Measurements from ENCODE around the gene KLHL13.
"Not testable (repeated sequence)": the region's sequence is repeated elsewhere in the genome, so short reads cannot be mapped to it uniquely, and the experiment has no call there.

The KLHL13 gene

DNA sequence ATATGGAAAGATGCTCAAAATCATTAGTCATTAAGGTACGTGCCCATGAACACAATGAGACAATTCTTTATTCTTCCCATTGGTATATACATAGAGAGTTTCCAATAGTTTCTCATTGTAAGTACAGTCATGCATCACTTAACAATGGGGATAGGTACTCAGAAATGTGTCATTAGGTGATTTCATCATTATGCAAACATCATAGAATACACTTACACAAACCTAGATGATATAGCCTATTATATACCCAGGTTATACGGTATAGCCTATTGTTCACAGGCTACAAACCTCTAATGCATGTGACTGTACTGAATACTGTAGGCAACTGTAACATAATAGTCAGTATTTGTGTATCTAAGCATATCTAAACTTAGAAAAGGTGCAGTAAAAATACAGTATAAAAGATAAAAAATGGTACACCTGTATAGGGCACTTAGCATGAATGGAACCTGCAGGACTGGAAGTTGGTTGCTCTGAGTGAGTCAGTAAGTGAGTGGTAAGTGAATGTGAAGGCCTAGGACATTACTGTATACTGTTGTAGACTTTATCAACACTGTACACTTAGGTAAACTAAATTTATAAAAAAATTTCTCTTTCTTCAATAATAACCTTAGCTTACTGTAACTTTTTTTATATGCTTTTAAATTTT lies 49.6 kb downstream of the KLHL13 start:
- DNase-seq (ENCODE audit: low spot score) = no peak

DNA sequence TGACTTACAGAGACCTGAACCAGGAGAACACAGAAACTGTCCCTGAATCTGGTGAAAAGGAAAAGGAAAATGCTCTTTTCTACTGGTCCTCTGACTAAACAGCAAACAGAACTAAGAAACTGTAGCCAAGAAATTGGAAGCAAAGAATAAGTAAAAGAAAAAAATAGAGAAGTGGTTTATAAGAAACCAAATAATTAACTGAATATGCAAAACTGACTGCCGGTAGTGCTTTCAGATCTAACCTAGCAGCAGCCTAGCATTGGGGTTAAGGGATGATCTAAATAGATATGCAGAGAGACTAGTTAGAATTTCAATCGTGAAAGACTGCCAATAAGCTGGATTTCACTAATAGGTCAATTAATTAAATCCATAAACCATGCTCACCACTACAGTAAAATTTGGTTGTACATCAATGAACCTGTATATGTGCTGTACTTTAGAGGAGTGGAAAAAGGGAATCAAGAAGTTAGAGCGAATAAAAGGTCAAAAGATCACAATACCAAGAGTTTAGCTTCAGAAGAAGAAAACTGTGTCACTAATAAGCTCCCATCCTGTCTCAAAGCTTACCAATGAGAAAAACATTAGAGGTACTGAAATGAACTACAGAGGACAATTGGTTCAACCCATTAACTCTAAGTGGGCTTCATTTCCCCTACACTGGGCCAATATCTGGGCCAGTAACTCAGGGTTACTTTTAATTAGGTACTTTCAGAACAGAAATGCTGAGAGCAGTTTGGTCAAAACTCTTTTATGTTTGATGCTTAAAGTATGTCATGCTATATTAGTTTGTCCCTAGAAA lies 53.6 kb downstream of the KLHL13 start:
- no peak for DNase-seq (ENCODE audit: low spot score)

DNA sequence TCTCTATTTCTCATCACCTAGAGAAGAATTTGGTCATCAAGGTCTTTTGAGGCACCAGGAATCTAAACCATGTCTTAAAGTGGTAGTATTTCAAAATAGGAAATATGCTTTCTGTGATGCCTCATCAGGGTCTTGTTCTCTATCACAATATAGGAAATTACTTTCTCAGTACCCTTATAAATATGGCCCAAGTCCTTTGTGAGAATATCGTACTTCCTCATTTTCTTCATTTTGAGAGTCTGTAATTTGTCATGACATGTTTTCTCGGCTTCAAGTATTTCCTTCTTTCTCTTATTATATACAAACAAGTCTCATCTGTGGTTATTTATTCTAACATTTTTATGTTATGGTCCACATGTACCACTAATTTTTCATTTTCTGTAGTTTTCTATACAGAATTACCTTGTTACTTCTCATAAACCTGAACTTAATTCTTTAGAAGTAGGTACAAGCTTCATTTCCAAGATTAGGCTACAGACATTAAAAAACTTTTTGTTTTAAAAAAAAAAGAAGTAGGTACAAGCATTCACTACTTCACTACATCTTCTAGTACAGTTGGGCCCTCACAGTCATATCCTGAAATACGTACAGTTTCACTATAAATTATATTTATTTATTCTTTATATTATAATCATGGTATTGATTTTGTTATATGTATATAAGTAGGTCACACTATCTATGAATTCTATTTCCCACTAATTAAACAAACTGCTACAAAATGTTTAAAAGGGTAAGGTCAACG lies 54.4 kb downstream of the KLHL13 start:
- DNase-seq (ENCODE audit: low spot score) = no peak

DNA sequence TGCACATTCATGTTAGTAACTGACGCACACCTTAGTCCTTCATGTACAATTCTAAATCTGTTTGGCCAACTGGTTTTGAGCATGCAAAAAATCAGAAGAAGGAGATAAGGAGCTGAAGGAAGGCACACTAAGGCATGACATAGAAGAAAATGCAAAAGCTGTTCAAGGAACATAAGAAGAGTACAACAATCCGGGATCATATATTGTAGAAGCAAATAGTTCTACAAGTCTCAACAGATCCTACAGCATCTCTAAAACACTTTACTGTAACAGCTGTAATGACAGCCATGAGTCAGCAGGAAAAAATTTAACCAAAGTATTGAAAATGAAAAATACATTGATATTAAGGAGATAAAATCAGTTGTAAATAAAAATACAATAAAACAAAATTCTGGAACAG lies 57.7 kb downstream of the KLHL13 start:
- DNase-seq (ENCODE audit: low spot score) = no peak

DNA sequence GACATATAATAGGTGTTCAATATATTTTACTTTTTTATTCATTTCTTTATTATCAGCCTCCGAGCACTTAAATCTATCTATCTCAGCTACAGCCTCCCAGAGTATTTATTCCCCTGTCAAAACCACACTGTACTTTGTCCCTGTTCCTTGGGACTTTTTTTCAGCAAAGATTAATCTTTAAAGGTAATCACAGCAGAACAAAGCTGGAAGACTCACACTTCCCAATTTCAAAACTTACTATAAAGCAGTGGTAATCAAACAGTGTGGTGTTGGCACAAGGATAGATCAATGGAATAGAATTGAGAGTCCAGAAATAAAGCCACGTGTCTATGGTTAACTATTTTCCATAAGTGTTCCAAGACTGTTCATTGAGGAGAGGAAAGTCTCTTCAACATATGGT lies 59.7 kb downstream of the KLHL13 start:
- DNase-seq (ENCODE audit: low spot score) = no peak

DNA sequence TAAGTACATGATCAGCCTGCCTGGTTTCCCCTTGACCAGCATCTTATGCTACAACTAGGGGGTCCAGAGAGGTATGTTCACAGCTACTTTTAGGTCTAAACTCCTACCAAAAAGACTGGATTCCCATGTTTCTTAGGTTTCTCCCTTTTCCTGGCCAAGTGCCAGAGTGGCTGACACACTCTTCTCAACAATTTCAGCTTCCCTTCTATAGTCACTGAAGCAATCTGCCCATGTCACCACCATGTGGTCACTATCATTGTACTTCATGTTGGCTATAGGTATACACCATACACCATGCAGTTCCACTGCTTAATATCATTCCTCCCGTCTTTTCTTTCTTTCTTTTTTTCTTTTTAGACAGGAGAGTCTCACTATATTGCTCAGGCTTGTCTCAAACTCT lies 66.9 kb downstream of the KLHL13 start:
- DNase-seq (ENCODE audit: low spot score) = no peak

DNA sequence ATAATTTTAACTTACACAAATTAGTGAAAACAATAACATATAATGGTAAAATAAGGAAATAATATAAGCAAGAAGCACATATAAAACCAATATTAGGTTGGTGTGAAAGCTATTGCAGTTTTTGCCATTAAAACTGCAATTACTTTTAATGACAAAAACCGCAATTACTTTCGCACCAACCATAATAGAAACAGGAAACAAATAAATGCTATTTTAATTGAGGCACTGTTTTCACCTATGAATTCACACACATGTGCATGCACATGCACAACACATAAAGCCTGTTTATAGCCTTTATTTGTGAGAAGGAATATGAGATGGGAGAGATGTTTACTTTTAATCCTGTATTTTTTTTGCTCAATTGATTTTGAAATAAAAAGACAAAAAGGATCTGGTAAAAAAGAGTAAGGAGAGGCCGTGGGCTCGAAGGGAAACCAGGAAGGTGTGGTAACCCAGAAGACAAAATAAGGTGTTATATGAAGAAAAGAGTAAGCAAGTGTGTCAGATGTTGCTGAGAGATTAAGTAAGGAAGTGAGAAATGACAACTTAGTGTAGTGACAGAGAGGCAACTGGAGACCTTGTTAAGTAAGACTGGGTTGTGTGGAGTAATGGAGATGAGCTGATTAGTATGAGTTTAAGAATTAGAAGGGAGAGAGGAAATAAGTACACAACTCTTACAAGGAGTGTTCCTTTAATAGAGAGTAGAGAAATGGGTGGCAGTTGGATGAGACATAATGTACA lies 69.0 kb downstream of the KLHL13 start:
- DNase-seq (ENCODE audit: low spot score) = no peak

DNA sequence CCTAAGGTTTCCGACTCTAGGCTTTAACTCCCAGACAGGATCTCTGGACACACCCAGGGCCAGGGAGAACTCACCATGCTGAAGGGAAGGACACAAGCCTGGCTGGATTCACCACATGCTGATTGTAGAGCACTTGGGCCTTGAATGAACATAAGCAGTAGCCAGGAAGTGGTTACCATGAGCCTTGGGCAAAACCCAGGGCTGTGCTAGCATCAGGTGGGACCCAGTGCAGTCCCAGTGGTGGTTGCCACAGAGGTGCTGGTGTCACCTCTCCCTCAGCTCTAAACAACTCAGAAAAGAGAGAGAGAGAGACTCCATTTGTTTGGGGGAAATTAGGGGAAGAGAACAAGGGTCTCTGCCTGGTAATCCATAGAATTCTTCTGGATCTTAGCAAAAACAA lies 77.0 kb downstream of the KLHL13 start:
- DNase-seq (ENCODE audit: low spot score) = no peak

DNA sequence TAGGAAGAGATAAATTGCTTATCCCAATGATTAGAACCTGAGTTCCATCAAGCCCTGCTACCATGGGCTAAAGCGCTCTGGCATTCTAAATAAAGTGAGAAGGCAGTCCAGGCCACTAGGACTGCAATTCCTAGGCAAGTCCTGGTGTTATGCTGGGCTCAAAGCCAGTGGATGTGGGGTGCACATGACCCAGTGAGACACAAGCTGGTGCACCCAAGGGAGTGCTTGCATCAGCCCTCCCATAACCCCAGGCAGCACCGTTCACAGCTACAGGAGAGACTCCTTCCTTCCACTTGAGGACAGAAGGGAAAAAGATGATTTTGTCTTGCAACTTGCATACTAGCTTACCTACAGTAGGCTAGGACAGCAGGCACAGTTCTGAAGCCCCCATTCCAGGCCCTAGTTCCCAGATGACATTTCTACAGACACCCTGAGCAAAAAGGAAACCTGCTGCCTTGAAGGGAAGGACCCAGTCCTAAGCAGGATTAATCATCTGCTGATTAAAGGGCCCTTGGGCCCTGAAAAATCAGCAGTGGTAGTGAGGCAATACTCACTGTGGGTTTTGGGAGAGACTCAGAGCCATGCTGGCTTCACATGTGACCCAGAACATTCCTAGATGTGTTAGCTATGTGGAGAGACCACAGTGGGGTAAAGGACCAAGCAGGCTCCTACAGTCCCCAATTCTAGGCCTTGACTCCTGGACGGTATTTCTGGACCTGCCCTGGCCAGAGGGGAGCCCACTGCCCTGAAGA lies 77.8 kb downstream of the KLHL13 start:
- no peak for DNase-seq (ENCODE audit: low spot score)

DNA sequence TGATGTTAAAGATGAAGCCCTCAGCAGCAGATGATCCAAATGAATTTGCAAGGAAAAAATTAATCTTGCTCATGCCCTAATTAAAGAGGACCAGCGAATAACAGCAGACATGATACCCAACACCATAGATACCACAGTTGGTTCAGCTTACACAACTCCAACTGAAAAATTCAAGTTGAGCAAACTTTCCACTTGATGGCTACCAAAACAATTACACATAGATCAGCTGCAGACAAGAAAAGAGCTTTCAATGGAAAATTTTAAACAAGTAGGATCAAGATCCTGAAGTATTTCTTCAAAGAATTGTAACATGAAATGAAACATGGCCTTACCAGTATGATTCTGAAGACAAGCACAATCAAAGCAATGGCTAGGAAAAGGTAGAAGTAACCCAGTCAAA lies 90.0 kb downstream of the KLHL13 start:
- DNase-seq (ENCODE audit: low spot score) = no peak

DNA sequence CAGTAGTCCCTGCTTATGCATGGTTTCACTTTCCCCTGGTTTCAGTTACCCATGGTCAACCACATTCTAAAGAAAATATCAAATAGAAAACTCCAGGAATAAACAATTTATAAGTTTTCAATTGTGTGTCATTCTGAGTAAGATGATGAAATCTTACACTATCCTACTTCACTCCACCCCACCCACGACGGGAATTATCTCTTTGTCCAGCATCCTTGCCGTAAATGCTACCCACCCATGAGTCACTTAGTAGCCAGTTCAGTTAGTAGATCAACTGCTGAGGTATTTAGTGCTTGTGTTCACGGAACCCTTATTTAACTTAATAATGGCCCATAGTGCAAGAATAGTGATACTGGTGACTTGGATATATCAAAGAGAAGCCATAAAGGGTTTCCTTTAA lies 91.4 kb downstream of the KLHL13 start:
- DNase-seq (ENCODE audit: low spot score) = no peak

DNA sequence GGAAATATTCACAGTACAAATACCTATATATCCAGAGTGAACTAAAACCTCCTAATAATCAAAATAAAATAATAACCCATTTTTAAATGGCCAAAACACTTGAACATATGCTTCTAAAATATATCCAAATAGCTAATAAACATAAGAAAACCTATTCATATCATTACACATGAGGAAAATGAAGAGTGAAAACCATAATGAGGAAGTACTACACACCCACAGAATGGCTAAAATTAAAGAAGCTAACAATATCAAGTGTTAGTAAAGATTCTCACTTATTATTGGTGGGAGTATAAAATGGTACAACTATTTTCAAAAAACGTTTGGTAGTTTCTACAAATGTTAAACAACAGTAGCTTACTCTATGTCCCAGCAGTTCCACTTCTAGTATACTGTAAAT lies 92.1 kb downstream of the KLHL13 start:
- DNase-seq (ENCODE audit: low spot score) = no peak

DNA sequence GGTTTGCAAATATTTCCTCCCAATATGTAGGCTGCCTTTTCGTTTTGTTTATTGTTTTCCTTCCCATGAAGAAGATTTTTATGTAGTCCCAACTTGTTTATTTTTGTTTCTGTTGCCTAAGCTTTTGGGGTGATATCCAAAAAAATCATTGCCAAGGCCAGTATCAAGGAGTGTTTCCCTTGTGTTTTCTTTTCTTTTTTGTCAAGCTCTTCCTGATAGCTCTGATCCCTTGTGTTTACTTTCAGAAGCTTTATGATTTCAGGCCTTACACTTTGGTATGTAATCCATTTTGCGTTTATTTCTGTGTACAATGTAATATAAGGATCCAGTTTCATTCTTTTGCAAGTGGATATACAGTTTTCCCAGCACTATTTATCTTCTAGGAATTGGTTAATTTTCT lies 93.9 kb downstream of the KLHL13 start:
- no peak for DNase-seq (ENCODE audit: low spot score)

DNA sequence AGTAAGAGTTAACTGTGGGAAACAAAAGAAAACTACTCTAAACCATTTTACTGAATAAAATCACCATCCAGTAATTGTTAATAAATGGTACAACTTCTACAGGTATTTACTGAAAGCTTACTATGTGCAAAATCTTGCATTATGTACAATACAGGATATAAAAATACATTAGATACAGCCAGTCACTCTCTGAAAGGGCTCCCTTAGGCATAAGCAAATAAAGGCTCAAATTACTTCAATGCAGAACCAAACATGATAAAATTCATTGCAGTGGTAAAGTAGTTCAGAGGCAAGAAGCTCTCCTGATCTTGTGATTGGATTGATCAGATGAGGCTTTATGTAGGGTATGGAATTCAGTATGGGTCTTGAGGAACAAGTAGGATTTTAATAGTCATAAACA lies 100.2 kb downstream of the KLHL13 start:
- DNase-seq (ENCODE audit: low spot score) = no peak

DNA sequence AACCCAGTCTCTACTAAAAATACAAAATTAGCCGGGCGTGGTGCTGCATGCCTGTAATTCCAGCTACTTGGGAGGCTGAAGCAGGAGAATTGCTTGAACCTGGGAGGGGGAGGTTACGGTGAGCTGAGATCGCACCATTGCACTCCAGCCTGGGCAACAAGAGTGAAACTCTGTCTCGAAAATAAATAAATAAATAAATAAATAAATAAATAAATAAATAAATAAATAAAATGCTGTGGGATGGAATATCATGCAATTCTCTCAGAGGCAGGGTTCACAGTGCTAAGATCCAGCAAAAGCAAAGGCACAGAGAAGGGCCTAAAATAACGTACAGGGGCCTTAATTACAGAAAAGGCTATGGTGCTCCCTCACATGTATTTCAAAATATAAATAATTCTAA lies 114.2 kb downstream of the KLHL13 start:
- DNase-seq (ENCODE audit: low spot score) = not testable (repeated sequence)

DNA sequence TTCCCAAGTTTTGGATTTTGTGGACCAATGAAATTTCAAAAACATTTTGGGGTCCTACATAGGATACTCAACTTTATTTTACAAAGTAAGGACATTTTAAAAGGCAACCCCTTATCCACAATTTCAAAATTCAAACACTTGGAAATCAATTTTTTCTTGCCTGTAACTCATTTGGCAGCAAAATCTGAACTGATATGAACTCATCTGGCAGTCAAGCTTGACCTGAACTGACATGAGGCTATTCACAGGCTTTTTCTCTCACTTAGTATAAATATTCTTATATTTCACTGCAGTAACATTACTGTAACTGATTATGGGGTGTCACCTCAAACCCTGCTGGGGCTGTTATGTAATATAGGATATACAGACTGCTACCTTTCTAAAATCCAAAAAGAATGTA lies 116.1 kb downstream of the KLHL13 start:
- no peak for DNase-seq (ENCODE audit: low spot score)

DNA sequence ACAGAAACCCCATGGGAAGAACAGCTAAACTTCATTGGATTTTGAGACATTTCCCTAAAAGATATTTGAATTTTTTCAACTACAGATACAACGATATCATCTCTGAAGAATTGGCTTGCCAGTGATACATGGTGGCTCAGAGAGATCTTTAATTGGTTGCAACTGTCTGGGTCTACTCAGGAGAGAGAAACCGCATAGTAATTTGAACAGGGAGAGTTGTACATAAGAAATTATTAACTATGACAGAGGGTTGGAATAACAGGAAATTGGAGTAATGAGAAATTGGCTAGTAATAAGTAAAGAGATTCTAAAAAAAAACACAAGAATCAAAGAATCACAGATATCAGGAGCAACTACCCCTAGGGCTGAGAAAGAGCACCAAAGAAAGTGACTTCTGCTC lies 118.4 kb downstream of the KLHL13 start:
- DNase-seq (ENCODE audit: low spot score) = no peak

DNA sequence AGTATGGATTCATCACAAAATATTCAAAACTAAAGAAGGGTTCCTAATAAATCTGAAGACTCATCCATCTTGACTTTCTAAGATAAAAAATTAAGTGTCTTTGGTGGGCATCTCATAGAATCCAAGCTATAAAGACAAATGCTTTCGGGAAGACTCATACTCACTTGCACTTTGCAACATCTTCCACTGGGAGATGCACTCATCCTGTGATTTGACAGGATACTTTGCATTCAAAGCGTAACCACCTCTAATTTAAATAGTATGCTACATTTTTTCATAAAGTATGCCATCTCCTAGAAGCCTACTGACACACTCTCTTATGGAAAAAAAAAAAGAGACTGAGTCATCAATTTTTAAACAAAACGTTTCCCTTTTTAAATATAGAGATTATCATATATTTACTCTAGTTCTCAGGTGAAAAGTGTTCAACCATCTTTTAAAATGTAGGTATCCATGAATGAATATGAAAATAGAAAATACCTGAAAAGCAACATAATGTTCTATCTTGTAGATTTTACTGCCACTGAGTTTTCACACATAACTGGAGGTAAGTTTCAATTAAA lies 119.6 kb downstream of the KLHL13 start:
- DNase-seq (ENCODE audit: low spot score) = no peak

DNA sequence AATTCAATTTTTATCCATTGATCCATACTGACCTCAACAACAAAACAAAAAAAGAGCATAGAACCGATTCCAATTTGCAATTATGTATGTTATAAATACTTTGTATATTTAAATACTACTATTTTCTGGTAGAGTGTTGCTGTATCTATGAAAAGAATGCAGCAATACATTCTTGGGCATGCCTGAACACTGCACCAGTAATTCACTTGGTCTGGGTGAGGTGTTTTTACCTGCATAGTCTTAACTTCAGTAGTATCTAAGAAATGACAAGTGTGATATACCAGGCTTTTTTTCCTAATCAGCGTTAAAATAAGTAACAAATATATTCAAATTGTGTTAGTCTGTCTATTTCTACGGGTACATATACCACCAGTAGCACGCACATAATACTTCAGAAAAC lies 120.2 kb downstream of the KLHL13 start:
- DNase-seq (ENCODE audit: low spot score) = no peak

DNA sequence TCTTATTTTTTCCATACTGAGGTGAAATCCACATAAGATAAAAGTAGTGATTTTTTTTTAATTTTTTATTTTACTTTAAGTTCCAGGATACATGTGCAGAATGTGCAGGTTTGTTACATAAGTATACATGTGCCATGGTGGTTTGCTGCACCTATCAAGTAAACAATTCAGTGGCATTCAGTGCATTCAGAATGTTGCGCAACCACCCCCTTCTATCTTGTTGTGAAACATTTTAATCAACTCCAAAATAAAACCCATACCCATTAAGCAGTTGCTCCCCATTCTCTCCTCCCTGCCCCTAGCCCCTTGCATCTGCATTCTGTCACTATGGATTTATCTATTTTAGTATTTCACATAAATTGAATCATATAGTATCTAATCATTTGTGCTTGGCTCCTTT lies 121.2 kb downstream of the KLHL13 start:
- no peak for DNase-seq (ENCODE audit: low spot score)

DNA sequence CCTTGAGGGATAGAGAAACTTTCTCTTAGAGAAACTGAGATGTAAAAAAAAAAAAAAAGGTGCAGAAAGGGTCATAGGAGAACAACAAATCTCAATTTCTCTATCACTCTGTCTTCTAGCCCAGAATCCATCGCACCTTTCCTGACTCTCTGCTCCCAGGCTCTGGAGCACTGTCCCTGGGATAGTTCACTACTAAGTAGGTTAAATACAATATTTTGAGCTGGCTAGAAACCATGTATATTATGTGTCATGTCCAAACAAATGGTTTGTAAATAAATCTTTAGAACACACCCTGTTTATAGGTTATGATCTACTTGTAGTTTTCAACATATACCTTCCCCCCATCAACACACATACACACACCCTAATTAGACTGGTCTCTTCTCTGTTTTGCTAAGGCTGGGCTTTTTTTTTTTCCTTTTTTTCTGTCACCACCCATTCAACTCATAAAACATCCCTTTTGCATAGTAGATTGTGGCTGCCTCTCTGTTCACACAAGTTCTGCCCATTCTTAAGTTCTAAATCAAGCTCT lies 124.4 kb downstream of the KLHL13 start:
- DNase-seq (ENCODE audit: low spot score) = no peak
